ENCODE data around the gene PABPN1.

PABPN1 gene

GRCh38 chr14:23326491-23327332 is 5.5 kb downstream of the PABPN1 start:
- no peak for DNase-seq (ENCODE audit: low spot score)

- DNase-seq (ENCODE audit: low spot score): peak; percentile 71
Observed at GRCh38 chr14:23327947-23328744, 6.9 kb downstream of the PABPN1 start.

GRCh38 chr14:23335623-23336022 is 14.4 kb downstream of the PABPN1 start:
- DNase-seq (ENCODE audit: low spot score): no peak

GRCh38 chr14:23339506-23340268 is 18.4 kb downstream of the PABPN1 start:
- no peak for DNase-seq (ENCODE audit: low spot score)

- DNase-seq (ENCODE audit: low spot score): no peak
Observed at GRCh38 chr14:23344481-23344880, 23.2 kb downstream of the PABPN1 start.

GRCh38 chr14:23345987-23346692 is 24.9 kb downstream of the PABPN1 start:
- DNase-seq (ENCODE audit: low spot score): no peak

GRCh38 chr14:23346693-23347405 is 25.6 kb downstream of the PABPN1 start:
- no peak for DNase-seq (ENCODE audit: low spot score)

- no peak for DNase-seq (ENCODE audit: low spot score)
Observed at GRCh38 chr14:23347406-23348296, 26.4 kb downstream of the PABPN1 start.

- no peak for DNase-seq (ENCODE audit: low spot score)
Observed at GRCh38 chr14:23348297-23348655, 27.0 kb downstream of the PABPN1 start.

GRCh38 chr14:23349156-23349845 is 28.0 kb downstream of the PABPN1 start:
- DNase-seq (ENCODE audit: low spot score): no peak

GRCh38 chr14:23351681-23352505 is 30.6 kb downstream of the PABPN1 start:
- DNase-seq (ENCODE audit: low spot score): no peak

GRCh38 chr14:23352506-23353432 is 31.5 kb downstream of the PABPN1 start, which contains the start of gene SLC22A17:
Gene SLC22A17 (minus strand): TSS chr14:23352887.
- peak; percentile 64 for DNase-seq (ENCODE audit: low spot score)

GRCh38 chr14:23353433-23353780 is 32.1 kb downstream of the PABPN1 start:
- DNase-seq (ENCODE audit: low spot score): no peak

- no peak for DNase-seq (ENCODE audit: low spot score)
Observed at GRCh38 chr14:23354990-23355389, 33.7 kb downstream of the PABPN1 start.

- no peak for DNase-seq (ENCODE audit: low spot score)
Observed at GRCh38 chr14:23355871-23356435, 34.7 kb downstream of the PABPN1 start.

- no peak for DNase-seq (ENCODE audit: low spot score)
Observed at GRCh38 chr14:23356662-23357061, 35.4 kb downstream of the PABPN1 start.

- DNase-seq (ENCODE audit: low spot score): no peak
Observed at GRCh38 chr14:23357261-23357660, 36.0 kb downstream of the PABPN1 start.
